ENCODE data around the gene RBM33. TPM values are rescaled to one million over a fixed set of nuclear protein-coding genes. Genes with fewer than 3 reads are reported as not detected.

Gene RBM33
- total and polyA plus RNA-seq, 2 of the 13 experiments (the other 11 are each of a cell fraction or from before 2014, with no cell fraction given), result 12.4 to 28.9 TPM

DNA sequence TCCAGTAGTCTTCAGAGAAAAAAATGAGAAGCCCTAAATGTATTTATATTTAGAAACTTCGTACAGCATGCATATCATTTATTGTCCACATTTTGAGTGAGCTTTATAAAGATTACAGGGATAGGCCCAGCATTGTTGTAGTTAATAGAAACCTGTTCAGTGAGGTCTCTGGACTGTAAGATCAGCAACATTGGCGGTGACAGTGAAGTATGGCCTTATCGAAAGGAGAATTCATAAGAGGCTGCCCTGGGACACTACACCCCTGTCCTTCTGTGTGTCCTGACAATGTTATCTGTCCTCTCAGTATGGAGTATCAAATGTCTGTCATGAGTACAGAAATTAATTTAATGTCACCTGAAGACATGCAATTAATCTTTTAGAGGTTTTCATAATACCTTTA lies 110.6 kb downstream of the RBM33 start (continued):
- TF ChIP-seq ZNF878 (CRISPR knock-in tag; IDR thresholded peaks at IDR 0.05), result no peak

DNA sequence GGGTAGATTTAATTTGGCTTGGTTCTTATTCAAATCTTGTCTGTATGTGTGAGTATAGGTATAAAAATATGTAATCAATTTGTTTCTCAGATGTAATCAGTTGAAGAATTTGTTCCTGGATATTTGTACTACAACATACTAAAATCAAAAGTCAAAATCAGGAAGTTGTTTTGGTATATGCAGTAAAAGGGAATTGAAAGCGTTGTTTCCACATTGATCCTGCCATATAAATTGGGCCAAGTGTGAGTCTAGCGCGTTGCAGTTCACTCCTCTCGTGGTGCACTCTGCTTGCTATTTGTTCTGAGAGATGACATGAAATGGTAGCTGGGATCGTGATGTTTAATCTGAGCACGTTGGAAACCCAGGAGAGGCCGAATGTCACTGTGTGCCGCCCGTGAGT lies 111.9 kb downstream of the RBM33 start:
- no peak for TF ChIP-seq MEIS2 (CRISPR knock-in tag; IDR thresholded peaks at IDR 0.05)
- TF ChIP-seq RBM22 (optimal IDR thresholded peaks at IDR 0.05; ENCODE audit: low read length), result peak; percentile 68
- intact Hi-C loops (cut with micrococcal nuclease; ENCODE audit: unreplicated experiment) (no loop called here), in situ Hi-C loops (cut with HindIII; ENCODE audit: extremely low pct_ligation_motif_present, low pct_unique_long_range_greater_than_20kb) (loop anchor here (25.0 kb wide), 1 partner anchor 369 kb away; no protein-coding TSS in a partner anchor)
- Histone ChIP-seq H4K20me1 (ENCODE audit: insufficient read depth, low read length) (peaks cover 30% of the 10 kb centered on the region), H3K9me3 (ENCODE audit: low read length) (no peaks in the 10 kb centered on the region), H3K27ac (ENCODE audit: extremely low read length, insufficient read depth, low read length) (no peak overlapping the region), H3K4me3 (replicated peaks in 1 of 3; ENCODE audit: insufficient read depth in 1 of 3, low read depth in 2 of 3, low read length in 3 of 3) (no peak overlapping the region), H2AFZ (ENCODE audit: low read length) (no peak overlapping the region), H3K4me2 (ENCODE audit: low read depth, low read length) (no peak overlapping the region), H3K36me3 (replicated peaks in 1 of 2; ENCODE audit: control insufficient read depth in 1 of 2, insufficient read depth in 2 of 2, low read length in 2 of 2) (peaks cover 12 to 55% of the 10 kb centered on the region in 2 experiments; a peak in 4 of 5 replicates), H3K9ac (ENCODE audit: insufficient read depth, low read depth, low read length) (no peak overlapping the region), H3K4me1 (ENCODE audit: insufficient read depth, low read length) (no peaks in the 10 kb centered on the region), H3K27me3 (ENCODE audit: control insufficient read depth in 1 of 2, insufficient read depth in 2 of 2, low read length in 2 of 2) (no peaks in the 10 kb centered on the region), H3K79me2 (ENCODE audit: insufficient read depth, low read length) (peaks cover 75% of the 10 kb centered on the region)
- no peak for ATAC-seq
- POLR2A ChIA-PET, result no interaction called here
- over 99% methylated on average over 9 of the region's 9 CpGs for WGBS (ENCODE audit: low lambda C conversion rate)
- CTCF ChIA-PET (ENCODE audit: low intra/inter-chr PET ratio, low total read pairs), result no interaction called here
- no peak for DNase-seq (ENCODE audit: low spot score)
- no TSS peak for BruUV-seq (replicated peaks)
- FAIRE-seq, result no peak

- no peak overlapping the region for H2AFZ ChIP-seq (ENCODE audit: low read length)
- in situ Hi-C loops (cut with HindIII; ENCODE audit: extremely low pct_ligation_motif_present, low pct_unique_long_range_greater_than_20kb) (loop anchor here (25.0 kb wide), 1 partner anchor 371 kb away; no protein-coding TSS in a partner anchor), intact Hi-C loops (cut with micrococcal nuclease; ENCODE audit: unreplicated experiment) (no loop called here)
- H3K27ac ChIP-seq (ENCODE audit: extremely low read length, insufficient read depth, low read length), result no peak overlapping the region
- no peak overlapping the region for H3K9ac ChIP-seq (ENCODE audit: insufficient read depth, low read depth, low read length)
- H3K4me3 ChIP-seq (replicated peaks in 1 of 3; ENCODE audit: insufficient read depth in 1 of 3, low read depth in 2 of 3, low read length in 3 of 3), result no peak overlapping the region
- no peaks in the 10 kb centered on the region for H3K9me3 ChIP-seq (ENCODE audit: low read length)
- FAIRE-seq (no peak), ATAC-seq (no peak; the same call in 1 of the 3 replicates), DNase-seq (ENCODE audit: low spot score) (no peak)
- CTCF ChIA-PET (ENCODE audit: low intra/inter-chr PET ratio, low total read pairs), result no interaction called here
- BruUV-seq (replicated peaks), result no TSS peak
- peaks cover 30% of the 10 kb centered on the region for H4K20me1 ChIP-seq (ENCODE audit: insufficient read depth, low read length)
- no peak overlapping the region for H3K4me2 ChIP-seq (ENCODE audit: low read depth, low read length)
- POLR2A ChIA-PET, result no interaction called here
- WGBS (ENCODE audit: low lambda C conversion rate), result 96% methylated on average over 6 of the region's 10 CpGs
- peaks cover 16 to 53% of the 10 kb centered on the region in 2 experiments; a peak in 4 of 5 replicates for H3K36me3 ChIP-seq (replicated peaks in 1 of 2; ENCODE audit: control insufficient read depth in 1 of 2, insufficient read depth in 2 of 2, low read length in 2 of 2)
- no peaks in the 10 kb centered on the region for H3K27me3 ChIP-seq (ENCODE audit: control insufficient read depth in 1 of 2, insufficient read depth in 2 of 2, low read length in 2 of 2)
- no peaks in the 10 kb centered on the region for H3K4me1 ChIP-seq (ENCODE audit: insufficient read depth, low read length)
- H3K79me2 ChIP-seq (ENCODE audit: insufficient read depth, low read length), result peaks cover 61% of the 10 kb centered on the region
- no peak for TF ChIP-seq ZNF24 (IDR thresholded peaks at IDR 0.05)
- TF ChIP-seq, protein P1, sequence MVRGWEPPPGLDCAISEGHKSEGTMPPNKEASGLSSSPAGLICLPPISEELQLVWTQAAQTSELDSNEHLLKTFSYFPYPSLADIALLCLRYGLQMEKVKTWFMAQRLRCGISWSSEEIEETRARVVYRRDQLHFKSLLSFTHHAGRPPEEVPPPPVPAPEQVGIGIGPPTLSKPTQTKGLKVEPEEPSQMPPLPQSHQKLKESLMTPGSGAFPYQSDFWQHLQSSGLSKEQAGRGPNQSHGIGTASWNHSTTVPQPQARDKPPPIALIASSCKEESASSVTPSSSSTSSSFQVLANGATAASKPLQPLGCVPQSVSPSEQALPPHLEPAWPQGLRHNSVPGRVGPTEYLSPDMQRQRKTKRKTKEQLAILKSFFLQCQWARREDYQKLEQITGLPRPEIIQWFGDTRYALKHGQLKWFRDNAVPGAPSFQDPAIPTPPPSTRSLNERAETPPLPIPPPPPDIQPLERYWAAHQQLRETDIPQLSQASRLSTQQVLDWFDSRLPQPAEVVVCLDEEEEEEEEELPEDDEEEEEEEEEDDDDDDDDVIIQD (CRISPR knock-in tag; IDR thresholded peaks at IDR 0.05; ENCODE audit: low read depth), result no peak
- TF ChIP-seq PCBP2 (optimal IDR thresholded peaks at IDR 0.05; ENCODE audit: low read depth, low read length, poor library complexity, severe bottlenecking), result no peak
- TF ChIP-seq THAP8 (CRISPR knock-in tag; IDR thresholded peaks at IDR 0.05; ENCODE audit: borderline replicate concordance), result no peak
- TF ChIP-seq, protein P2, sequence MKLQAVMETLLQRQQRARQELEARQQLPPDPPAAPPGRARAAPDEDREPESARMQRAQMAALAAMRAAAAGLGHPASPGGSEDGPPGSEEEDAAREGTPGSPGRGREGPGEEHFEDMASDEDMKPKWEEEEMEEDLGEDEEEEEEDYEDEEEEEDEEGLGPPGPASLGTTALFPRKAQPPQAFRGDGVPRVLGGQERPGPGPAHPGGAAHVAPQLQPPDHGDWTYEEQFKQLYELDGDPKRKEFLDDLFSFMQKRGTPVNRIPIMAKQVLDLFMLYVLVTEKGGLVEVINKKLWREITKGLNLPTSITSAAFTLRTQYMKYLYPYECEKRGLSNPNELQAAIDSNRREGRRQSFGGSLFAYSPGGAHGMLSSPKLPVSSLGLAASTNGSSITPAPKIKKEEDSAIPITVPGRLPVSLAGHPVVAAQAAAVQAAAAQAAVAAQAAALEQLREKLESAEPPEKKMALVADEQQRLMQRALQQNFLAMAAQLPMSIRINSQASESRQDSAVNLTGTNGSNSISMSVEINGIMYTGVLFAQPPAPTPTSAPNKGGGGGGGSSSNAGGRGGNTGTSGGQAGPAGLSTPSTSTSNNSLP (IDR thresholded peaks at IDR 0.05; ENCODE audit: low read depth, low read length), result no peak
- TF ChIP-seq, protein P3, sequence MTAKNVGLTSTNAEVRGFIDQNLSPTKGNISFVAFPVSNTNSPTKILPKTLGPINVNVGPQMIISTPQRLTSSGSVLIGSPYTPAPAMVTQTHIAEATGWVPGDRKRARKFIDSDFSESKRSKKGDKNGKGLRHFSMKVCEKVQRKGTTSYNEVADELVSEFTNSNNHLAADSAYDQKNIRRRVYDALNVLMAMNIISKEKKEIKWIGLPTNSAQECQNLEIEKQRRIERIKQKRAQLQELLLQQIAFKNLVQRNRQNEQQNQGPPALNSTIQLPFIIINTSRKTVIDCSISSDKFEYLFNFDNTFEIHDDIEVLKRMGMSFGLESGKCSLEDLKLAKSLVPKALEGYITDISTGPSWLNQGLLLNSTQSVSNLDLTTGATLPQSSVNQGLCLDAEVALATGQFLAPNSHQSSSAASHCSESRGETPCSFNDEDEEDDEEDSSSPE (CRISPR knock-in tag; IDR thresholded peaks at IDR 0.05), result no peak
- no peak for TF ChIP-seq ZNF556 (CRISPR knock-in tag; IDR thresholded peaks at IDR 0.05; ENCODE audit: borderline replicate concordance)
- TF ChIP-seq MAFK (conservative IDR thresholded peaks at IDR 0.05 in 1 of 2, IDR thresholded peaks at IDR 0.05 in 1 of 2; ENCODE audit: low read length in 2 of 2), result no peak
- no peak for TF ChIP-seq THAP11 (CRISPR knock-in tag; IDR thresholded peaks at IDR 0.05)
These were observed 113.9 kb downstream of the RBM33 start for GRCh38 chr7:155758348-155758747.
